HAP-1 (cell line): Measurements from ENCODE around the gene NR3C1.

Experiments
- DNase-seq, 2 experiments: peaks; one replicate each; pipeline ENCODE4 v3.0.0-alpha.2; 2016 to 2020; ENCODE audit warnings: low spot score in 2 of 2
- H3K27me3 ChIP-seq: fragments of 250-450 bp; sonication (Bioruptor Pico); 2 replicates; pipeline ENCODE4 v1.5.1; 2020; ENCODE audit warnings: low read depth, mild to moderate bottlenecking, moderate library complexity
- H3K36me3 ChIP-seq: fragments of 250-450 bp; sonication (Bioruptor Pico); replicated peaks from 2 replicates; pipeline ENCODE4 v1.5.1; 2020; ENCODE audit warnings: mild to moderate bottlenecking
- H3K4me1 ChIP-seq: fragments of 250-450 bp; sonication (Bioruptor Pico); 2 replicates; pipeline ENCODE4 v1.5.1; 2020; ENCODE audit warnings: mild to moderate bottlenecking
- H3K4me3 ChIP-seq: fragments of 250-450 bp; sonication (Bioruptor Pico); 2 replicates; pipeline ENCODE4 v1.5.1; 2020; ENCODE audit warnings: mild to moderate bottlenecking, moderate library complexity
- H3K9me3 ChIP-seq: fragments of 250-450 bp; sonication (Bioruptor Pico); 2 replicates; pipeline ENCODE4 v1.5.1; 2020; ENCODE audit warnings: mild to moderate bottlenecking, moderate library complexity
- in situ Hi-C: fragments of 300-500 bp; cut with MboI; formaldehyde crosslinking; loops from 3 replicates; pipeline ENCODE4 v1.14.3; 2020; ENCODE audit warnings: low sequenced_read_pairs, inconsistent platforms, mixed read lengths

Gene NR3C1

DNA sequence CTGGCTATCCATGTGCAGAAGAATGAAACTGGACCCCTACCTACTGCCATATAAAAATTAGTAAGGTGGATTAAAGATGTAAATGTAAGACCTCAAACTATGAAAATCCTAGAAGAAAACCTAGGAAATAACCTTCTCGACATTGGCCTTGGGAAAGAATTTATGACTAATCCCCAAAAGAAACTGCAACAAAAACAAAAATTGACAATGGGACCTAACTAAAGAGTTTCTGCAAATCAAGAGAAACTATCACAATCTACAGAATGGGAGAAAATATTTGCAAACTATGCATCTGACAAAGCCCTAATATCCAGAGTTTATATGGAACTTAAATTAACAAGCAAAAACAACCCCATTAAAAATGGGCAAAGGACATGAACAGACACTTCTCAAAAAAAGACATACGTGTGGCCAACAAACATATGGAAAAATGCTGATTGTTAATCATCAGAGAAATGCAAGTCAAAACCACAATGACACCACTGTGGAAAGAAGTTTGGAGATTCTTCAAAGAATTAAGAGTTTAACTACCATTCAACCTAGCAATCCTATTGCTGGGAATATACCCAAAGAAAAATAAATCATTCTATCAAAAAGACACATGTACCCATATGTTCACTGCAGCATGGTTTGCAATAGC, 98.5 kb downstream of the NR3C1 start:
- in situ Hi-C loops, result no loop called here
- H3K36me3 ChIP-seq, result no peaks in the 10 kb centered on the region

DNA sequence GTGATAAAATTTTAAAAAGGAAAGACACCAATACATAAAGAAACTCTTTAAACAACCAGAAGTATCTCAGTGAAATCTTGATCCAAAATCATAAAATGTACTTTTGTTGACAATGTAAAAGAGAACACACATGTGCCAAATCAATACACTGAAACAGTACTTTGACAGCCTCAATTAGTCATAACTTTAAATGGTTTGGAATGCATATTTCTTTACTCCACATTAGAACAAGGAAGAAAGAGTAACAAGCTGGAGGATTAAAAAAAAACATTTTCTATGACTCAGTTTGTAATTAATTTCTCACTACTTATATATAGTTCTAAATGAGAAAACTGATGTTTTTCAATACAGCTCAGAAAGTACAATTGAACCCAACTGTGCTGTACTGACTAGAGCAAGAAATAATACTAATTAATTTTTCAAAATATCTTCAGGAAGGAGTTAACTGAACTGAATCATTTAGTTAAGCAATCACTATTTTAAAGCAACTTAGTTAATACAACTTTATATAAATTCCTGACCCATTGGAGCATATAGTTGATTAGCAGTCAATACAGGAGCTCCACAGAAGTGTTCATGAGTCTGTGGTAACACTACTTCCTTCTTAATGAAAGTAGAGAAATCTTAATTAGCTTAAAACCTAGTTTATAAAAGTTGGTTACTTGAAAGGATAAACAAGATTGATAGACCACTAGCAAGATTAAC, 101.0 kb downstream of the NR3C1 start:
- DNase-seq, result no peak
- Histone ChIP-seq H3K27me3 (0 out of 2 replicates have a peak, but pooled peaks cover 3% of the 10 kb centered on the region), H3K4me1 (no peaks in the 10 kb centered on the region), H3K36me3 (no peaks in the 10 kb centered on the region), H3K4me3 (no peak overlapping the region), H3K9me3 (no peaks in the 10 kb centered on the region)
- in situ Hi-C loops, result no loop called here

More for the DNA sequence above, 98.5 kb downstream of the NR3C1 start:
- Histone ChIP-seq H3K27me3 (0 out of 2 replicates have a peak, but pooled peaks cover 3% of the 10 kb centered on the region), H3K9me3 (no peaks in the 10 kb centered on the region), H3K4me3 (no peak overlapping the region), H3K4me1 (no peaks in the 10 kb centered on the region)
- no peak for DNase-seq

DNA sequence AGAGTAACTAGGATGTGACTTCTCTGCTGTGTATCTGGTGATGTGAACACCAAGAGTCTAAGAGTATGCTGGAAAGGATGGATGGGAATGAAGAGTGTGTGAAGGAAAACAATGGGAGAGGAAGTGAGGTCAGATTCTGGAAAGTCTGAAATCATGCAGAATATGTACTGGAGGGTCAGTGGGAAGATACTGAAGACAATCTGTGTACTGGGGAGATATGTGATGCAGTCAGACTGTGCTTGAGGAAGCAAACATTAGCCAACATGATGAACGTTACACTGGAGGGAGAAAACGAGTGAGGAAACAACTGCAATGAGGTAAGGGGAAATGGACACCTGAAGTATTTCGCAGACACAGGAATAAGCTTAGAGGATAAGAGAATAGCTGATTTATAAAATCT, 105.7 kb downstream of the NR3C1 start:
- no peaks in the 10 kb centered on the region for H3K9me3 ChIP-seq
- H3K36me3 ChIP-seq, result no peaks in the 10 kb centered on the region

DNA sequence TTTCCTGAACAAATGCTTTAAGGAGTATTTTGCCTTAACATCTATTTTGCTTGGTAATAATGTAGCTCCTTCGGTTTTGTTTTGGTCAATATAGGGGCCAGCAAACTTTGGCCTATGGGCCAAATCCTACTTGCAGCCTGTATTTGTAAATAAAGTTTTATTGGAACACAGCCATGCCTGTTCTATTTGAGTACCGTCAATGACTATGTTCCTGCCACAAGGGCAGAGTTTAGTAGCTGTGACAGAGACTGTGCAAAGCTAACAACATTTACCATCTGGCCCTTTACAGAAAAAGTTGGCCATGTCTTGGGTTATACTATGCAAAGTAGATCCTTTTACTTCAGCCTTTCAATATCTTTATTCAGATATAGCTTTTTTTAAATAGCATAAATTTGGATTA, 113.4 kb downstream of the NR3C1 start:
- Histone ChIP-seq H3K4me3 (no peak overlapping the region), H3K9me3 (no peaks in the 10 kb centered on the region), H3K4me1 (no peaks in the 10 kb centered on the region), H3K27me3 (no peaks in the 10 kb centered on the region), H3K36me3 (no peaks in the 10 kb centered on the region)
- in situ Hi-C loops, result no loop called here
- no peak for DNase-seq

More for the DNA sequence above, 105.7 kb downstream of the NR3C1 start:
- no peak for DNase-seq
- H3K4me1 ChIP-seq, result no peaks in the 10 kb centered on the region
- H3K4me3 ChIP-seq, result no peak overlapping the region
- in situ Hi-C loops, result no loop called here
- H3K27me3 ChIP-seq, result no peaks in the 10 kb centered on the region

DNA sequence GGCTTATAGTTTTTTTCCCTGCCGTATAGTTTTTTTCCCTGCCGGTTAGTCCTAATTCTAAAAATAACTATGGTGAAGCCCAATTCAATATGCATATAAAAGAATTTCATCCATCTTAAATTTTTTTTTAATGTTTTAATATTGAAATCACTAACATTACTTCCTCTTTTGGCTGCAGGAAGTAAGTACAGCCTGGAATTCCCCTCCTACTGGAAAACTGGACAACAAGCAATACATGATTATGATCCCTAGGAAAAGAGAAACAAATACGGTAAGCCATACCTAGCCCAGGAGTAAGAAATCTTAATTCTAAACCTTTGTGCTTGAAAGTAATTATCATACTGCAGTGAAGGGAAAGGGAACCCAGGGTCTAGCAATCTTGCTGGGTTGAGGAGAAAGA, 119.0 kb downstream of the NR3C1 start:
- H3K4me3 ChIP-seq, result no peak overlapping the region
- no peaks in the 10 kb centered on the region for H3K9me3 ChIP-seq
- no peaks in the 10 kb centered on the region for H3K36me3 ChIP-seq
- DNase-seq, result no peak
- H3K4me1 ChIP-seq, result no peaks in the 10 kb centered on the region
- H3K27me3 ChIP-seq, result no peaks in the 10 kb centered on the region
- in situ Hi-C loops, result no loop called here

DNA sequence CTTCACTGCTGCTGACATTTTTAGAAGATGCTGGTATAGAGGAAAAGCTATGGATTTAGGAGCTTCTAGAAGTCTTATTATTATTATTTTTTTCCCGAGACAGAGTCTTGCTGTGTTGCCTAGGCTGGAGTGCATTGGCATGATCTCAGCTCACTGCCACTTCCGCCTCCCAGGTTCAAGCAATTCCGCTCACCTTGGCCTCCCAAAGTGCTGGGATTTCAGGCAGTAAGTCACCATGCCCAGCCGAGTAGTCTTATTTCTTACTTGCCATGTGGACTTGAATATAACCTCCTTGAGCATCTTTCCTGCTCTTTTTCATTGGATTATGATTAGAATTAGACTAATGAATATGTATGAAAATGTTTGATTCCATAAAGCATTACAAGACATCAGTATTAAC, 119.5 kb downstream of the NR3C1 start:
- H3K4me3 ChIP-seq, result no peak overlapping the region
- H3K4me1 ChIP-seq, result no peaks in the 10 kb centered on the region
- H3K27me3 ChIP-seq, result no peaks in the 10 kb centered on the region
- H3K36me3 ChIP-seq, result no peaks in the 10 kb centered on the region
- no peaks in the 10 kb centered on the region for H3K9me3 ChIP-seq
- DNase-seq, result no peak
- in situ Hi-C loops, result no loop called here

DNA sequence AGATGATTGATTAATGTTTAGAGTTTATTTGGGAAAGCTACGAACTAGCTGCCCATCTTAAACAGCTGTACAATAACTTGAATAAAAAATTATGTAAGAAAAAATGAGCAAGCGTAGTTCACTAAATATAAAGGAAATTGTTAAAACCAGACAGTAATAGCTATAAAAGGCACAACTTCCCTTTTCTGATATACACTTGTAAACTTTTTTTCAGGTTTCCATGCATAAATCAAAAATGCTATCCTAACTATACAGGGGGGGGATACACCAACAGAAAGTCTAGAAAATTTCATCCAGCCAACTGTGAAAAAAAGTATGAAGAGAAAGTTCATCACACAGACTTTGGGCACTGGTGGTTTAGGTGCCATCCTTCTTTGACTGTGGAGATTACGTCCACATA, 122.3 kb downstream of the NR3C1 start:
- Histone ChIP-seq H3K27me3 (no peaks in the 10 kb centered on the region), H3K4me3 (no peak overlapping the region), H3K9me3 (no peaks in the 10 kb centered on the region), H3K4me1 (no peaks in the 10 kb centered on the region), H3K36me3 (no peaks in the 10 kb centered on the region)
- in situ Hi-C loops, result no loop called here
- DNase-seq, result no peak

DNA sequence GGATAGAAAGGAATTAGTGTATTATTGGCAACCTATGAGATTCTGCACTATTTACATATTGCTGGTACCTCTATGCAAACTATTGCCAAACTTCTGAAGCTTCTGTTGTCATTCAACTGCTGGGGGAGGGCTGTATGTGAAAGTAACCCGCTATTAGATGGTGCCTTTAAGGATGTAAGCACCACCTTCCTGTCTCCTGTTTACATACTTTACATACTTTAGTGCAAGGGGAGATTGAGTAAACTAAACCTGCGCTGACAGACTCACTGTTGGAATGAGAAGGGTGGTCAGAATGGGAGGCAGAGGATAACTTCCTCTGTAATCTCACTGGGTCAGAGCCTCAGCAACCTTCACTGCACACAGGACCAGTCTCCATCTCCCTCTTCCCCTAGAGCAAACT, 123.8 kb downstream of the NR3C1 start:
- Histone ChIP-seq H3K4me3 (no peak overlapping the region), H3K4me1 (no peaks in the 10 kb centered on the region), H3K36me3 (no peaks in the 10 kb centered on the region), H3K9me3 (no peaks in the 10 kb centered on the region), H3K27me3 (no peaks in the 10 kb centered on the region)
- no peak for DNase-seq
- in situ Hi-C loops, result no loop called here

DNA sequence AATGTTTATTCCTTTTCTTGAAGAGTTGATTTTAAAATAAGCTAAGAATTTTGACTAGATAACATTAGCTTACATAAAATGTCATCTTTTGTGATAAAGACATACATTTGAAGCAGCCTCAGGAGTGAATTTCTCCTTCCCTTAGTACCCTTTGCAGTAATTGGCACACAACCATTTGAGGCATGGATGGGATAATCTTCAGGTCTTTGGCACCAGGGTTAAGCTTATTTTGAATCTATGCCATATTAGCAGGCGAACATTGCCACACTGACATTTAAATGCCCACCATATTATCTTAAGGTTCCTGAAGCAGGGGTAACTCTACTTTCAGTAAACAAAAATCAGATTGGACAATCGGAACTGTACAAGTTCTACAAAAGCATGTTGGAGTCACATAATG, 126.0 kb downstream of the NR3C1 start:
- H3K4me3 ChIP-seq, result no peak overlapping the region
- in situ Hi-C loops, result no loop called here
- no peaks in the 10 kb centered on the region for H3K9me3 ChIP-seq
- H3K4me1 ChIP-seq, result no peaks in the 10 kb centered on the region
- no peak for DNase-seq
- H3K36me3 ChIP-seq, result no peaks in the 10 kb centered on the region
- no peaks in the 10 kb centered on the region for H3K27me3 ChIP-seq

DNA sequence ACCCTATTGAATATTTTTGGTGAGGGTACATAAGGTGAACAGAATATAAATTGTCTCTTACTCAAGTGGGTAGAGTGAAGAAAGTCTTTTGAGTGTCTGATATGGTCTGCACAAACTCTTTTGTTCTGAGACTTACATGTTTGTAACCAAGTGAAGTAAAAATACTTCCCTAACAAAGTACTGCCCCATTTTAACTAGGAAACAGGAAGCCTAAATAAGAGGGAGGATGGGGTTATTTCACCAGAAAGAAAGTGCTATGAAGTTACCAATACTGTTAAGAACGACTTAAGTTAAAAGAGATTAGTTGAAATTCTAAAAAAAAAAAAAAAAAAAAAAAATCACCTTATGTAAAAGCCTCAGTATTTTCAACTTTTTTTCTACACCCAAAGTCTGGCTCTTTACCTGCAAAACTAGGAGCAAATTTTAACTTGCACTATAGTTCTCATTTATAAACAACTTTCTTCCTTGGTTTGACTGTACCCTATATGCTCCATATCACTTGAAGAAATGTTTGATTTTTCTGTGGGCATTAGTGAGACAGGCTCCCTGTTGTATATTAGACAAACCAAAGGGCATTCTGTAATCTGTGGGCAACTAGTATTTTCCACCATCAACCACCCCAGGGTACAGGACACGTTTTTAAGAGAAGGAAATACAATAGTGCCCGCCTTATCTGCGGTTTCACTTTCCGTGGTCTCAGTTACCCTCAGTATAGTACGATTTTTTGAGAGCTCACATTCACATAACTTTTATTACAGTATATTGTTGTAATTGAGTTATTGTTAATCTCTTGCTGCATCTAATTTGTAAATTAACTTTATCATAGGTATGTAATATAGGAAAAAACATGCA, 127.7 kb downstream of the NR3C1 start:
- H3K36me3 ChIP-seq, result no peaks in the 10 kb centered on the region
- H3K9me3 ChIP-seq, result no peaks in the 10 kb centered on the region
- H3K4me1 ChIP-seq, result no peaks in the 10 kb centered on the region
- no peak for DNase-seq
- no peak overlapping the region for H3K4me3 ChIP-seq
- in situ Hi-C loops, result no loop called here
- H3K27me3 ChIP-seq, result no peaks in the 10 kb centered on the region

DNA sequence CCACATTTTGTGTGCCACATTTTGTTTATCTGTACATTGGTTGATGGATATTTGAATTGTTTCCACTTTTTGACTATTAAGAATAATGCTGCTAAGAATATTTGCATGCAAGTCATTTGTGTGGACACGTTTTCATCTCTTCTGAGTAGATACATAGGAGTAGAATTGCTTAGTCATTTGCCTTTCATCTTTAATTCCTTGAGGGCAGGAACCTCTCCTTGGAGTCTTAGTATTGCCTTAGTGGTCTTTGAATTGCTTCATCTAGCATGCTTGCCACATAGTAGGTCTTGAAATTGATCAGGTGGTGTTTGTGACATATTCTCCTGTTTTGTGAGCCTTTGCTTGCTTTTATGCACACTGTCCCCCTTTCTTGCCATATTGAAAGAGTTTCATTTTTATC, 128.5 kb downstream of the NR3C1 start:
- no peak for DNase-seq
- no peaks in the 10 kb centered on the region for H3K4me1 ChIP-seq
- no peaks in the 10 kb centered on the region for H3K9me3 ChIP-seq

DNA sequence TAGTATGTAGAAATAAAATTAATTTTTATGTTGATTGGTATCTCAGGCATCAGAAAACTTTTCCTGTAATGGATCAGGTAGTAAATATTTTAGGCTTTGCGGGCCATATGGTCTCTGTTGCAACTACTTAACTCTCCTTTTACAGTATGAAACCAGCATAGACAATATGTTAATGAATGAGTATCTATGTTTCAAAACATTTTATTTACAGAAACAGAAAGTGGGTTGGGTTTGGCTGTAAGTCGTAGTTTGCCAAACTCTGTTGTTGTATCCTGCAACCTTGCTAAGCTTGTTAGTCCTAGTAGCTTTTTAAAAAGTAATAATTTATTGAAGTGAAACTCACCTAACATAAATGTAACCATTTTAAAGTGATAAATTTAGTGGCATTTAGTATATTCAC, 132.1 kb downstream of the NR3C1 start:
- DNase-seq, result no peak
- in situ Hi-C loops, result no loop called here

More for the DNA sequence above, 128.5 kb downstream of the NR3C1 start:
- in situ Hi-C loops, result no loop called here
- Histone ChIP-seq H3K27me3 (no peaks in the 10 kb centered on the region), H3K36me3 (no peaks in the 10 kb centered on the region), H3K4me3 (no peak overlapping the region)

DNA sequence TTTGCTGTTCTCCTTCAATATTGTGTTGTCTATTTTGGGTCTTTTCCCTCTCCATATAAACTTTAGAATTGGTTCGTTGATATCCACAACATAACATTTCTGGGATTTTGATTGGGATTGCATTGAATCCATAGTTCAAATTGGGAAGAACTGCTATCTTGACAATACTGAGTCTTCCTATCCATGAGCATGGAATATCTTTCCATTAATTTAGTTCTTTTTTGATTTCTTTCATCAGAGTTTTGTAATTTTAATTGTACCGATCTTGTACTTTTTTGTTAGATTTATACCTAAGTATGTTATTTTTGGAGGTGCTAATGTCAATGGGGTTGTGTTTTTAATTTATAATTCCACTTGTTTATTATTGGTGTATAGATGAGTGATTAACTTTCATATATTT, 135.1 kb downstream of the NR3C1 start:
- H3K4me3 ChIP-seq, result no peak overlapping the region

More for the DNA sequence above, 132.1 kb downstream of the NR3C1 start:
- Histone ChIP-seq H3K9me3 (no peaks in the 10 kb centered on the region), H3K36me3 (no peaks in the 10 kb centered on the region), H3K27me3 (no peaks in the 10 kb centered on the region), H3K4me1 (no peaks in the 10 kb centered on the region), H3K4me3 (no peak overlapping the region)

DNA sequence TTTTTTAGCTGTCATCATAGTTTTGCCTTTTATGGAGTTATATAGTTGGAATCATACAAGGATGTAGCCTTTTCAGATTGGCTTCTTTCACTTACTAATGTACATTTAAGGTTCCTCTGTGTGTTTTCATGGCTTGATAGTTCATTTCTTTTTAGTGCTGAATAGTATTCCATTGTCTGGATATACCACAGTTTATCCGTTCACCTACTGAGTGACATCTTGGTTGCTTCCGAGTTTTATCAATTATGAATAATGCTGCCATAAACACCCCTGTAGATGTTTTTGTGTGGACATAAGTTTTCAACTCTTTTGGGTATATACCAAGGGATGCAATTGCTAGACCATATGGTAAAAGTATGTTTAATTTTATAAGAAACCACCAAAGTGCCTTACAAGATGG, 136.3 kb downstream of the NR3C1 start:
- Histone ChIP-seq H3K27me3 (no peaks in the 10 kb centered on the region), H3K9me3 (no peaks in the 10 kb centered on the region), H3K4me3 (no peak overlapping the region), H3K36me3 (no peaks in the 10 kb centered on the region), H3K4me1 (no peaks in the 10 kb centered on the region)
- in situ Hi-C loops, result no loop called here
- DNase-seq, result no peak

More for the DNA sequence above, 135.1 kb downstream of the NR3C1 start:
- H3K27me3 ChIP-seq, result no peaks in the 10 kb centered on the region
- H3K36me3 ChIP-seq, result no peaks in the 10 kb centered on the region
- H3K9me3 ChIP-seq, result no peaks in the 10 kb centered on the region
- H3K4me1 ChIP-seq, result no peaks in the 10 kb centered on the region
- no peak for DNase-seq
- in situ Hi-C loops, result no loop called here
